Mesenchymal stem cell (in vitro differentiated cells and primary cell): ENCODE data around the gene ASB13.

Source experiments
- DNase-seq: peaks from one replicate; pipeline ENCODE4 v3.0.0-alpha.2; 2013
- H2AFZ ChIP-seq: one replicate; pipeline ENCODE4 v1.6.1; 2013; ENCODE audit warnings: low read depth, mild to moderate bottlenecking, control low read depth, inconsistent platforms, low read length, moderate library complexity
- H2AK5ac ChIP-seq: 2 replicates; pipeline ENCODE4 v1.6.1; 2013; ENCODE audit warnings: low read length, moderate library complexity, mild to moderate bottlenecking, inconsistent platforms; ENCODE audit not compliant: severe bottlenecking
- H2BK120ac ChIP-seq: one replicate; pipeline ENCODE4 v1.6.1; 2013; ENCODE audit warnings: low read depth, mild to moderate bottlenecking, inconsistent platforms, low read length, moderate library complexity
- H2BK12ac ChIP-seq, 2 experiments: one replicate each; pipeline ENCODE4 v1.6.1; 2013; ENCODE audit warnings: inconsistent platforms in 2 of 2, low read length in 2 of 2, mild to moderate bottlenecking in 2 of 2, moderate library complexity in 2 of 2, control low read depth in 1 of 2
- H2BK15ac ChIP-seq: one replicate; pipeline ENCODE4 v1.6.1; 2013; ENCODE audit warnings: mild to moderate bottlenecking, low read depth, inconsistent platforms; ENCODE audit not compliant: poor library complexity, severe bottlenecking
- H2BK5ac ChIP-seq: 2 replicates; pipeline ENCODE4 v1.6.1; 2013; ENCODE audit warnings: low read depth, mild to moderate bottlenecking, low read length, control low read depth, inconsistent platforms; ENCODE audit not compliant: poor library complexity, severe bottlenecking
- H3K14ac ChIP-seq, 2 experiments: one replicate each; pipeline ENCODE4 v1.6.1; 2013; ENCODE audit warnings: inconsistent platforms in 2 of 2, low read length in 2 of 2, control low read depth in 1 of 2, mild to moderate bottlenecking in 1 of 2, moderate library complexity in 1 of 2
- H3K18ac ChIP-seq, 2 experiments: one replicate each; pipeline ENCODE4 v1.6.1; 2013; ENCODE audit warnings: inconsistent platforms in 2 of 2, low read length in 2 of 2, control low read depth in 1 of 2, low read depth in 1 of 2, mild to moderate bottlenecking in 1 of 2
- H3K23ac ChIP-seq, 2 experiments: one replicate each; pipeline ENCODE4 v1.6.1; 2013; ENCODE audit warnings: inconsistent platforms in 2 of 2, low read length in 2 of 2, mild to moderate bottlenecking in 2 of 2, moderate library complexity in 2 of 2, control low read depth in 1 of 2
- H3K27ac ChIP-seq: 2 replicates; pipeline ENCODE4 v1.5.1; 2013; ENCODE audit warnings: mild to moderate bottlenecking, moderate library complexity, low read length, control low read depth, inconsistent platforms; ENCODE audit not compliant: poor library complexity, severe bottlenecking
- H3K27me3 ChIP-seq, 2 experiments: 2 replicates each; pipeline versions ENCODE4 v1.6.1 to v1.7.0; 2013; ENCODE audit warnings: low read length in 2 of 2, mild to moderate bottlenecking in 2 of 2, moderate library complexity in 2 of 2, control low read depth in 1 of 2, inconsistent platforms in 1 of 2; ENCODE audit not compliant: control insufficient read depth in 1 of 2, insufficient read depth in 1 of 2
- H3K36me3 ChIP-seq, 2 experiments: 2 replicates each; pipeline versions ENCODE4 v1.6.1 to v1.7.0; 2013; ENCODE audit warnings: low read length in 2 of 2, control low read depth in 1 of 2, inconsistent platforms in 1 of 2, low read depth in 1 of 2, mild to moderate bottlenecking in 1 of 2; ENCODE audit not compliant: insufficient read depth in 2 of 2, control insufficient read depth in 1 of 2
- H3K4ac ChIP-seq, 2 experiments: one replicate each; pipeline ENCODE4 v1.6.1; 2013; ENCODE audit warnings: inconsistent platforms in 2 of 2, low read length in 2 of 2, mild to moderate bottlenecking in 2 of 2, moderate library complexity in 2 of 2, control low read depth in 1 of 2, low read depth in 1 of 2
- H3K4me1 ChIP-seq: 2 replicates; pipeline ENCODE4 v1.6.1; 2013; ENCODE audit warnings: low read depth, low read length, control low read depth; ENCODE audit not compliant: control insufficient read depth, insufficient read depth
- H3K4me2 ChIP-seq: 2 replicates; pipeline ENCODE4 v1.6.1; 2013; ENCODE audit warnings: low read length, mild to moderate bottlenecking, inconsistent platforms; ENCODE audit not compliant: poor library complexity, severe bottlenecking
- H3K4me3 ChIP-seq, 2 experiments: 2 replicates each; pipeline versions ENCODE4 v1.5.1 to v1.7.0; 2013; ENCODE audit warnings: low read length in 2 of 2, mild to moderate bottlenecking in 2 of 2, control low read depth in 1 of 2, low read depth in 1 of 2; ENCODE audit not compliant: insufficient read depth in 1 of 2
- H3K79me1 ChIP-seq: replicated peaks from 2 replicates; pipeline ENCODE4 v1.6.1; 2013; ENCODE audit warnings: mild to moderate bottlenecking, control low read depth, low read length, inconsistent platforms; ENCODE audit not compliant: poor library complexity, severe bottlenecking
- H3K9ac ChIP-seq: 2 replicates; pipeline ENCODE4 v1.7.0; 2013; ENCODE audit warnings: mild to moderate bottlenecking, low read length, moderate library complexity
- H3K9me3 ChIP-seq: 2 replicates; pipeline ENCODE4 v1.7.0; 2013; ENCODE audit warnings: mild to moderate bottlenecking, low read length; ENCODE audit not compliant: control insufficient read depth
- H4K8ac ChIP-seq: one replicate; pipeline ENCODE4 v1.6.1; 2013; ENCODE audit warnings: inconsistent platforms, mild to moderate bottlenecking, low read length, moderate library complexity
- H4K91ac ChIP-seq: one replicate; pipeline ENCODE4 v1.6.1; 2013; ENCODE audit warnings: mild to moderate bottlenecking, low read length, inconsistent platforms
- WGBS: methylation state at CpG from one replicate; pipeline ENCODE4 v1.1.7; 2013; ENCODE audit warnings: mixed read lengths; 5-methylcytosine and 5-hydroxymethylcytosine counted together

Gene ASB13

DNA sequence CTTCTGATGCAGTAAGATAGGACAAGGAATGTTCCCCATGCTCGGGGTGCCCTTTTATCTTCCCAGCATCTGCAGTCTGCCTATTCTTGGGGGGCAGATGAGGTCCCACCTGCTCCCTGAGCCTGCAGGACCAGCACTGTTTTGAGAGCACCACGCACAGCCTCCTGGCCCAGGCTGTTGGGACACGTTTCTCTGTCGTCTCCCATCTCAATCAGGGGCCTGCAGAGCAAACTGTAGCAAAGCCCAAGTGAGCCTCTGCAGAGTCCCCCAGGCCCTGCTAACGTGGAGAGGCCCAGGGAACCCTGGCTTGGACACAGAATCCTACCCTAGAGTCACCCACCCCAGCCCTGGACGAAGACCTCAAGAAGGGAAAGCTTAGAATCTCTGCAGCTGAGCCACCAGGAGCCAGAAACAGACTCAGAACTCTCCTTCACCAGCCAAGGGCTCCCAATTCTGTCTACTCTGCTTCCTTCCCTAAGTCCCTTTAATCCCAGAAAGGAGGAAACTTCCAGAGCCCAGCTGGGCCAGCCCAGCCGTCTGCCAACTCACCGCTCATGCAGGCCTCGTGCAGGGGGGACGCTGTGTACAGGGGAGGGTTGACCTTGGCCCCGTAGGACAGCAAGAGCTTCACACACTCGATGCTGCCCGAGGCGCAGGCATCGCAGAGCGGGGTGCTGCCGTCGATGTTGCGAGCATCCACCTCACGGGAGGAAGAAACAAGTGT, 15.6 kb downstream of the ASB13 start:
- Histone ChIP-seq H3K4me1 (peaks cover 4% of the 10 kb centered on the region), H3K18ac (no peak overlapping the region), H2AFZ (no peak overlapping the region), H3K27me3 (no peaks in the 10 kb centered on the region), H2BK12ac (no peak overlapping the region), H4K8ac (no peak overlapping the region), H2AK5ac (no peak overlapping the region), H3K79me1 (peaks cover 9% of the 10 kb centered on the region), H3K9me3 (no peaks in the 10 kb centered on the region), H3K14ac (no peak overlapping the region), H3K4me2 (no peak overlapping the region), H2BK120ac (no peak overlapping the region), H3K23ac (no peak overlapping the region), H3K4me3 (no peak overlapping the region), H3K36me3 (peaks cover 30 to 49% of the 10 kb centered on the region in 2 experiments), H4K91ac (no peak overlapping the region), H3K27ac (no peak overlapping the region), H2BK15ac (no peak overlapping the region), H3K4ac (no peak overlapping the region), H3K9ac (no peak overlapping the region), H2BK5ac (no peak overlapping the region)
- 94% methylated on average over 20 of the region's 20 CpGs for WGBS
- no peak for DNase-seq

DNA sequence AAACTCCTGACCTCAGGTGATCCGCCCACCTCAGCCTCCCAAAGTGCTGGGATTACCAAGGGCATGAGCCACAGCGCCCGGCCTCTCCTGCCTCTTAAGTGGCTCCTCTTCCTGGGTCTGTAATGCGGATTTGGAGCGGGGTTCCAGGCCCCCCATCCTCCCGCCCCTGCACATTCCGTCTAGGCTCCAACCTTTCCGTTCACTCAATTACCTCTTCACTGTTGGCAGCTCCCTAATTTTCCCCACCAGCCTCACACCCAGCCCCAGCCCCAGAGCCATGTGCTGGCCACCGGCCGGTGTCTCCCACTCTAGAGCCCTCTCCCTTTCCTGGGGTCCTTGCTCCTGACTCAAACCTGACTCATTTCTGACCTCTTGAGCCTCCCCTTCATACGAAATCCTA, 16.6 kb downstream of the ASB13 start:
- no peak overlapping the region for H3K14ac ChIP-seq
- no peak overlapping the region for H2BK15ac ChIP-seq
- no peak overlapping the region for H2AK5ac ChIP-seq
- H3K23ac ChIP-seq = no peak overlapping the region
- peaks cover 4% of the 10 kb centered on the region for H3K4me1 ChIP-seq
- no peak overlapping the region for H3K4ac ChIP-seq
- no peaks in the 10 kb centered on the region for H3K9me3 ChIP-seq
- no peak for DNase-seq
- H2BK5ac ChIP-seq = no peak overlapping the region
- H2AFZ ChIP-seq = no peak overlapping the region
- WGBS = 94% methylated on average over 11 of the region's 11 CpGs
- no peak overlapping the region for H2BK120ac ChIP-seq
- H3K79me1 ChIP-seq = peaks cover 9% of the 10 kb centered on the region
- H3K9ac ChIP-seq = no peak overlapping the region
- H3K4me3 ChIP-seq = no peak overlapping the region
- no peak overlapping the region for H4K91ac ChIP-seq
- no peak overlapping the region for H2BK12ac ChIP-seq
- H3K27me3 ChIP-seq = no peaks in the 10 kb centered on the region
- no peak overlapping the region for H3K4me2 ChIP-seq
- H3K18ac ChIP-seq = no peak overlapping the region
- H4K8ac ChIP-seq = no peak overlapping the region
- H3K27ac ChIP-seq = no peak overlapping the region
- H3K36me3 ChIP-seq = peaks cover 30 to 44% of the 10 kb centered on the region in 2 experiments

DNA sequence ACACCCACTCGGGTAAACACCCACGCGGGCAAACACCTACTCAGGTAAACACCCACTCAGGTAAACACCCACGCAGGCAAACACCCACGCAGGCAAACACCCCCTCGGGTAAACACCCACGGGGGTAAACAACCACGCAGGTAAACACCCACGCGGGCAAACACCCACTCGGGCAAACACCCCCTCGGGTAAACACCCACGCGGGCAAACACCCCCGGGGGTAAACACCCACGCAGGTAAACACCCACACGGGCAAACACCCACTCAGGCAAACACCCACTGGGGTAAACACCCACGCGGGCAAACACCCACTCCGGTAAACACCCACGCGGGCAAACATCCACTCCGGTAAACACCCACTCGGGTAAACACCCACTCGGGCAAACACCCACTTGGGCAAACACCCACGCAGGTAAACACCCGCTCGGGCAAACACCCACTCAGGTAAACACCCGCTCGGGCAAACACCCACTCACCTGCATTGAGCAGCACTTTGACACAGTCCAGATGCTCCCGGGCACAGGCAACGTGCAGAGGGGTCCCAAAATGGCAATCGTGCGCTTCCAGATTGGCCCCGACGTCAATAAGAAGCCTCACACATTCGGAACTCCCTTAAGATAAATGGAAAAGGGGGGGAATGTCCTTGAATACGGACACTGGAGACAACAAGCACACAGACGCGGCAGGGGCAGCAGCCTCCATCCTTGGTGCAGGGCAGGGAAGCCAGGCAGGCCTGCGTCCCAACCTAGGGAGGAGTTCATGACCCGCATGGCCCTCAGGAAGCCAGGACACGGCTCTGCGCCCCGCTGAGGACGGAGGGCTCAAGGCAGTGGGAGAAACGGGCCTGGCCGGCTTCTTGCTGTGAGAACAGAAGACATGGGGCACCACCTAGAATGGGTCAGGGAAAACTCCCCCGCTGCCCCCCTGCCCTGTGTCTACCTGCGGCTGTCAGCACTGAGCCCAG, 17.6 kb downstream of the ASB13 start:
- DNase-seq = no peak
- Histone ChIP-seq H3K9me3 (no peaks in the 10 kb centered on the region), H3K4ac (no peak overlapping the region), H3K36me3 (peaks cover 30 to 52% of the 10 kb centered on the region in 2 experiments), H4K91ac (no peak overlapping the region), H3K27ac (no peak overlapping the region), H2BK5ac (no peak overlapping the region), H3K23ac (no peak overlapping the region), H3K18ac (no peak overlapping the region), H2BK12ac (no peak overlapping the region), H3K4me1 (peaks cover 4% of the 10 kb centered on the region), H2BK120ac (no peak overlapping the region), H3K4me3 (no peak overlapping the region), H3K27me3 (no peaks in the 10 kb centered on the region), H3K14ac (no peak overlapping the region), H2AK5ac (no peak overlapping the region), H2AFZ (no peak overlapping the region), H4K8ac (no peak overlapping the region), H2BK15ac (no peak overlapping the region), H3K4me2 (no peak overlapping the region), H3K9ac (no peak overlapping the region), H3K79me1 (peaks cover 7% of the 10 kb centered on the region)
- 95% methylated on average over 49 of the region's 50 CpGs for WGBS
